ENCODE results near the gene COBLL1.
"Not testable (repeated sequence)": the region's sequence is repeated elsewhere in the genome, so short reads cannot be mapped to it uniquely, and the experiment has no call there.

COBLL1 gene

DNA sequence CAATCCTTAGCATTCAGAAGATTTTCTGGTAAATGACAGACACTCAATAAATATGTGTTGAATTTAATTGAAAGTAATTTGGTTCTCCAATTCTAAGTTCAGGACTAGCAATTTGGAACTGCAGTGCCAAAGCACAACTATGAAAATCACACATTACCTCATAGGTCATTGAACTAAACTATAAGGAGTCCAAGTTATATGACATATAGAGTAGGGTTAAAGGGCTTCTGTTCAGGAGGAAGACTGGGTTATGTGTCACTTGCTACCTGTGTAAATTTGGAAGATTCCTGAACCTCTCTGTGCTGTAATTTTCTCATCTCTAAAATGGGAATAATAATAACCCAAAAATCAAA is 27.8 kb upstream of the COBLL1 start:
- POLR2A ChIA-PET: no interaction called here
- DNase-seq (ENCODE audit: extremely low spot score): no peak
- CTCF ChIA-PET: no interaction called here
- TF ChIP-seq, protein P1, sequence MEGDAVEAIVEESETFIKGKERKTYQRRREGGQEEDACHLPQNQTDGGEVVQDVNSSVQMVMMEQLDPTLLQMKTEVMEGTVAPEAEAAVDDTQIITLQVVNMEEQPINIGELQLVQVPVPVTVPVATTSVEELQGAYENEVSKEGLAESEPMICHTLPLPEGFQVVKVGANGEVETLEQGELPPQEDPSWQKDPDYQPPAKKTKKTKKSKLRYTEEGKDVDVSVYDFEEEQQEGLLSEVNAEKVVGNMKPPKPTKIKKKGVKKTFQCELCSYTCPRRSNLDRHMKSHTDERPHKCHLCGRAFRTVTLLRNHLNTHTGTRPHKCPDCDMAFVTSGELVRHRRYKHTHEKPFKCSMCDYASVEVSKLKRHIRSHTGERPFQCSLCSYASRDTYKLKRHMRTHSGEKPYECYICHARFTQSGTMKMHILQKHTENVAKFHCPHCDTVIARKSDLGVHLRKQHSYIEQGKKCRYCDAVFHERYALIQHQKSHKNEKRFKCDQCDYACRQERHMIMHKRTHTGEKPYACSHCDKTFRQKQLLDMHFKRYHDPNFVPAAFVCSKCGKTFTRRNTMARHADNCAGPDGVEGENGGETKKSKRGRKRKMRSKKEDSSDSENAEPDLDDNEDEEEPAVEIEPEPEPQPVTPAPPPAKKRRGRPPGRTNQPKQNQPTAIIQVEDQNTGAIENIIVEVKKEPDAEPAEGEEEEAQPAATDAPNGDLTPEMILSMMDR (IDR thresholded peaks at IDR 0.05; ENCODE audit: control extremely low read depth, extremely low read depth, low read depth, missing control alignments): no peak

DNA sequence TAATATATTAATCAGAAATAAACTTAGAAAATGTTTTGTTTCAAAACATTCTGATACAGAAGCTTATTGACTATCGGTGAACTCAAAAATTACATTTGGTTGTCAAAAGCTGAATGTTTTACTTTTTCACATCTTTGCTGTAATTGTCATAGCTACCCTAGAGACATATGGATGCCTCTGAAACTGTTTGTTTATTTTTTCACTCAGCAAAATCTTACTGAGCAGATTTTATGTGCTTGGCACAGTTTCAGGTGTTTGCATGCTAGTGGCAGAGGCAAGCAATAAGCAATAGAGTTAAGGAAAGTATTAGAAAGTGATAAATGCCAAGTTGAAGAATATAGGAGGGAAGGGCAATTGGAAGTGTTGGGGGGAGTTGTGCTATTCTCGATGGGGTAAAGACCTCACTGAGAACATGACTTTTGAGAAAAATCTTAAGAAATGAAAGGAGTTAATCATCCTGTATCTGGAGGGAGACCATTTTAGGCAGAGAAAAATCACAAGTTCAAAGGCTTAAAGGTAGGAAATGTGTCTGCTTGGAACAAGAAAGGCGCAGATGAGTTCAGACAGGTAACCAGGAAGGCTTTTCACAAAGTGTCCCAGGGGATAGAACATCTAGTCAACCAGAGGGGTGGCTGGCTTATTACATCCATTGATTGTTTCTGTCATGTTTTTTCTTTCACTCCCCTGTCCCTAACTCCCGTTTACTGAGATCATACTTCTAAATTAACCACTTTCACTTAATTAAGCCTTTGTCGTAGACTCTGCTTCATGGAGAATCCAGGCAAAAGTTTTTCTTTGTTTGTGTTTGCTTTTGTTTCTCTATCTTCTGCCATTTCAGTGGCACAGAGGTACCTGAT is 27.2 kb upstream of the COBLL1 start:
- TF ChIP-seq, protein P1 (IDR thresholded peaks at IDR 0.05; ENCODE audit: control extremely low read depth, extremely low read depth, low read depth, missing control alignments): no peak

DNA sequence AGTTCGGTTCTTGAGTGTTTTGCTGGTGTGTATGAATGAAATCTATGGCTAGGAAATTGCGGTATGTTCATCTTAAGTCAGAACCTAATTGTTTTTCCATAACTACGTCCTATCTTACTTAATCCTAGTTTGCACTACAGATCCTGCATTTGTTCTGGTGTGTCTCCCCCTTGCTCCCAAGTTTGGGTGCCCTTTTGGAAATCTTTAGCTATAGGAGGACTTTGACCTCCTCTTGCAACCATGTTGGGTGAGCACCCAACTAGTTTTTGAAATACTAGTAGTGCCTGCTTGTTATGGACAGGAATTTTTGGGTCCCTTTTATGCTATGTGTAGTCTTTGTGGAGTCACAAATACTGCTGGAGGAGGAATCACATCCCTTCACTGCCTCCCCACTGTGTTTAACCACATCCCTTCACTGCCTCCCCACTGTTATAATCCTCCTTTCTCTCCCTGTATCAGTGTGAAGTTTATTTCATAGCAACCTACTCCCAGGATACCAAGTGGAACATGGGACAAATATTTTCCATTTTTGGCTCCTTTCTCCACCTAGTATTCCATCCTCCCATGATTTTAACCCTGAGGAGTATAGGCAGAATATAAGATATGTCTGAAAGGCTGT is 26.3 kb upstream of the COBLL1 start:
- ChIA-PET CTCF (interaction anchor here (1.0 to 1.4 kb wide), 2 partner anchors 11 to 13 kb away, joined by 3 to 4 read pairs; no protein-coding TSS in a partner anchor), POLR2A (no interaction called here)
- TF ChIP-seq, protein P1 (IDR thresholded peaks at IDR 0.05; ENCODE audit: control extremely low read depth, extremely low read depth, low read depth, missing control alignments): no peak
- no peak for DNase-seq (ENCODE audit: extremely low spot score)

More for the DNA sequence above, 27.2 kb upstream of the COBLL1 start:
- ChIA-PET POLR2A (no interaction called here), CTCF (interaction anchor here (1.0 kb wide), 1 partner anchor 10 kb away, joined by 4 read pairs; no protein-coding TSS in a partner anchor)
- no peak for DNase-seq (ENCODE audit: extremely low spot score)

GRCh38 chr2:164866381-164866780 is 24.8 kb upstream of the COBLL1 start:
- not testable (repeated sequence) for DNase-seq (ENCODE audit: extremely low spot score)
- ChIA-PET CTCF (interaction anchor here (1.1 to 1.4 kb wide), 2 partner anchors 14 to 17 kb away, joined by 3 read pairs; no protein-coding TSS in a partner anchor), POLR2A (interaction anchor here (0.6 kb wide), 1 partner anchor 14 kb away, joined by 6 read pairs; no protein-coding TSS in a partner anchor)

DNA sequence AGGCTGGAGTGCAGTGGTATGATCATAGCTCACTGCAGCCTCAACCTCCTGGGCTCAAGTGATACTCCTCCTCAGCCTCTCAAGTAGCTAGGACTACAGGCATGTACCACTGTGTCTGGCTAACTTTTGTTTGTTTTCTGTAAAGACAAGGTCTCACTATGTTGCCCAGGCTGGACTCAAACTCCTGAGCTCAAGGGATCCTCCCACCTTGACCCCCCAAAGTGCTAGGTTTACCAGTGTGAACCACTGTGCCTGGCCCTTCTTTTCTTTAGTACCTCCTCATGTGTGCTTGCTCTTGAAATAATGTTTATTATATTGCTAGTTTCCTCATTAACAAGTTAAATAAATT is 19.0 kb upstream of the COBLL1 start:
- ChIA-PET POLR2A (no interaction called here), CTCF (interaction anchor here (1.1 to 1.5 kb wide), 3 partner anchors 13 to 42 kb away, joined by 3 to 4 read pairs (median 3); partner anchors contain the start of gene COBLL1)
- TF ChIP-seq, protein P1 (IDR thresholded peaks at IDR 0.05; ENCODE audit: control extremely low read depth, extremely low read depth, low read depth, missing control alignments): no peak
- no peak for DNase-seq (ENCODE audit: extremely low spot score)

GRCh38 chr2:164859906-164860693 is 18.5 kb upstream of the COBLL1 start:
- POLR2A ChIA-PET; DNase-seq (ENCODE audit: extremely low spot score): not testable (repeated sequence)
- CTCF ChIA-PET: interaction anchor here (1.2 to 1.5 kb wide), 4 partner anchors 13 to 44 kb away, joined by 3 to 7 read pairs (median 3); partner anchors contain the start of gene COBLL1

DNA sequence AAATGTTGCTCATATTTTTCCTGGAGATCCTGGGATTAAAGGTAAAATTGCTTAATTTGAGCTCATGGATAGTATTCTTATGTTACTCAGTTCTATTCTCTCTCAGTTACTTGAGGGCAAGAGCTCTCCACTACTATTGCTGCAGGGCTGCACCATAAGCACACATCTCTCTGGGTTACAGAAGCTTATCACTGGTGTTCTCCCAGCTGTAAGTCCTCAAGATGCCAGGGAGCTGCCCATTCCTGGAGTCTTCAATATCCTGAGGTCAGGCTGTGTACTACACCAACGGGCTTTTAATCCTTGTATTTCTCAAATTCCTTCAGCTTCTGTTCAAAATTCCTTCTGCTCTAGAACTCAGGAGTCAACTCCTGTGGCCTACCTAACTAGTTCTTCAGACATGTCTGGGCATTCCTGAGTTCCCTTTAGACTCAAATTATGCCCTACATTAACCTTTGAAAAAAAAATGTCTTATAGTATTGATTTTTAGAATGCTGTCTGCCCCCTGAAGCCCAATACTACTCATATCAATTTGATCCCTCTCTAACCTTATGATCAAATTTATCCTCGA is 17.7 kb upstream of the COBLL1 start:
- POLR2A ChIA-PET: no interaction called here
- no peak for DNase-seq (ENCODE audit: extremely low spot score)
- TF ChIP-seq, protein P1 (IDR thresholded peaks at IDR 0.05; ENCODE audit: control extremely low read depth, extremely low read depth, low read depth, missing control alignments): no peak
- CTCF ChIA-PET: interaction anchor here (1.4 to 1.5 kb wide), 3 partner anchors 12 to 45 kb away, joined by 3 to 7 read pairs (median 3); partner anchors contain the start of gene COBLL1

Data from GM10248 (cell line).